ENCODE results near the gene BAHCC1. TPM values are rescaled to one million over a fixed set of nuclear protein-coding genes. Genes with fewer than 3 reads are reported as not detected.

BAHCC1 gene
- polyA plus RNA-seq, 3 donors: 5.6 to 14.4 (median 12.9) TPM

DNA sequence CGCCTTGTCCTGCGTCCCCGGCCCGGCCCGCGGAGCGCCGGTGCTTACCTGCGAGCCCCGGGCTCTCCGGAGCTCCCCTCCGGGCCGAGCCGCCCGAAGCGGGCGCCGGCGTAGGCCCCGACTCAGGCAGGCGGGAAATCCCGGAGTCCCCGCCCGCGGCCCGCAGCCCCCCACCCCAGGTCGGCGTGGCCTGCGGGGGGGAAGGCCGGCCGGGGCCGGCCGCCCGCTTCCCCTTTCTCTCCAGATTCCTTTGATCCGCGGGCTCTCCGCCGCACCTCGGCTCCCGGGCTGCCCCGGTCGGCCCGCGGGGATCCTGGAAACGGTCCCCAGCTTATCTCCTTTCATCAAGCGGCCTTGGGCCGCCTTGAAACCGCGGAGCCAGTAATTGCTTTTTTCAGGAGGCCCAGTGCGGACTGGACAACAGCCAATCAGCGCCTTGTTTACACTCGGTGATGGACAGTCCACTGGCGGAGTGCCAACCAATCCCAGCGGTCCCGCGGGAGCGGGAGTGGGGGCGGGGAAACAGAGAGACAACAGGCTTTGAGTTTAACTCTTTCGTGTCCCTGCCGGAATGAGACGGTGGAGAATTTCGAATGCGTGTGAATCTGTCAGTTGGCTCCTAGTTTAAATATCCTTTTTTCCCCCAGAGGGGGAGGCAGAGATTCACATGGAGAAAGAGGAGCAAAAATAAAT, 1.4 kb upstream of the BAHCC1 start:
- peak overlapping the region; percentile 69 for H3K27ac ChIP-seq (ENCODE audit: low read depth, low read length)
- 0% methylated on average over 40 to 63 of the region's 63 CpGs for WGBS, 3 donors

DNA sequence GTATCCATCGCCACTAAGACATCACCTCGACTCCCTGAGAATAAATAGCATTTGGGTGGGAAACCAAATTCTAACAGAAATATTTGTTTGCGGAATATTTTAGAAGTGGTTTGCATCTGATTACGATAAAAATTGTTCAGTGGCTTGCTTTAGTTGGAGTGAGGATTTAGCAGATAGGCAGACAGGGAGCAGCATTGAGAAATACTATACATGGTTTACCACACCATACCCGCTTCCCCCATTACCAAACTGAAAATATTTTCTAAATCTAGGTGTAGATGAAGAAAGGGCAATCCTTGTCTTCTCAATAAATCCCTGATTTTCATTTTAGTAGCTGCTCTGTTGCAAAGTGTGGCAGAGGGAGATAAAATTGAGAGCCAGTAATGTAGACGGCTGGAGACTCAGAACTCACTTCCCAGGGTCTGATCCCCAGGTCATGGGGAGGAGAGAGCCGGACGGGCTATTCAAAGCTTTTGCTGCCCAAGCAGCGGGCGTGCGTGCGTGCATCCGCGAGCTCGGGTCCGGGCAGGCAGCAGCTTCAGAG, 808 bp upstream of the BAHCC1 start:
- H3K27ac ChIP-seq (ENCODE audit: low read depth, low read length): no peak overlapping the region
- 4 to 9% (median 8%) methylated on average over 16 of the region's 16 CpGs for WGBS, 3 donors

DNA sequence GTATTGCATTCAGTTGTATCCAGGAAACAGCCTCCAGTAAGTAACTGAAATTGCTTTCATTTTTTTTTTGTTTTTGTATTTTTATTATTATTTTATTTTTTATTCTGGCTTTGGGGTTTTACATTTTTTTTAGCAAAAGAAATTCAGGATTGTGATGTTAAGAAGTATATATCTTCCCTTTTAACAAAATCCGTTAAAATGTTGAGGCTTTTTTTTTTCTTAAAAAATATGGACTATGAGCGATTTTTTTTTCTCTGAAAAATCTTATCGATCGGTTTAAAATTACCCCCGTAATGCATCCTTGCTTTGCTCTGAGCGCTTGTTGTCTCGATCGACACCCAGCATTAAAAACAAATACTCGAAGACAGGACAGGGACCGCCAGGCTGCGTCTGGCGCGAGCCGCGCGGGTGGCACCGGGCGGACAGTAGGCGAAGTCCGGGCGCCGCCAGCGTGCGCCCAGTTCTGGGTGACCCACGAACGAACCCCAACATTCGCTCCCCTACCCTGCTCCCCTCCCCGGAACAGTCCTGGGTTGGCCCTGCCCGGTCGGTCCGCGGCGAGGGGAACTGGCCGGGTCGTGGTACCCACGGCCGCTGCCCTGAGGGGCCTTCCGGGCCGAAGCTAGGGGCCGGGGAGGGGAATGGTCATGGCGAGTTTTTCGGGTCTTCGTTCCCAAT, 482 bp downstream of the BAHCC1 start:
- WGBS, 3 donors: 1% methylated on average over 40 to 43 of the region's 43 CpGs
- peak overlapping the region; percentile 43 for H3K27ac ChIP-seq (ENCODE audit: low read depth, low read length)

DNA sequence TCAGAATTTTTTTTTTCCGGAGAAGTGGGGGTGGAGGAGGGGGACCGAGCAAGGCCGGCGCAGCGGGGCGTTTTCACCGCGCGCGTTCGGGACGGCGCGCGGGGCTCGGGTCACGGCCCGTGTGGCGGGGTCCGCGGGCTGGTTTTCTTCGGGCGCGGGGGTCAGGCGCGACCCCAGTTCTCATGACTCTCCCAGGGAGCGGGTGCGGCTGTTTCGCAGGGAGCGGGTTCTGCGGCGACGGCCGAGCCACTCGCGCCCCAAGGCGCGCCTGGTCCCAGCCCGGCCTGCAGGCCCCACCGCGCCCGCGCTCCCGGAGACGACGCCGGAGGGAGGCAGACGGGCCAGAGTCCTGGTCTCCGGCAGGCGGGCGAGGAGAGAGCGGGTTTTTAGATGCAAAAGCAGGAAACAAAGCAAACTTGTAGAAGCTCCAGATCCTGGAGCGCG, 1.0 kb downstream of the BAHCC1 start:
- H3K27ac ChIP-seq (ENCODE audit: low read depth, low read length): peak overlapping the region; percentile 43
- 0 to 1% (median 1%) methylated on average over 28 to 54 of the region's 54 CpGs for WGBS, 3 donors

DNA sequence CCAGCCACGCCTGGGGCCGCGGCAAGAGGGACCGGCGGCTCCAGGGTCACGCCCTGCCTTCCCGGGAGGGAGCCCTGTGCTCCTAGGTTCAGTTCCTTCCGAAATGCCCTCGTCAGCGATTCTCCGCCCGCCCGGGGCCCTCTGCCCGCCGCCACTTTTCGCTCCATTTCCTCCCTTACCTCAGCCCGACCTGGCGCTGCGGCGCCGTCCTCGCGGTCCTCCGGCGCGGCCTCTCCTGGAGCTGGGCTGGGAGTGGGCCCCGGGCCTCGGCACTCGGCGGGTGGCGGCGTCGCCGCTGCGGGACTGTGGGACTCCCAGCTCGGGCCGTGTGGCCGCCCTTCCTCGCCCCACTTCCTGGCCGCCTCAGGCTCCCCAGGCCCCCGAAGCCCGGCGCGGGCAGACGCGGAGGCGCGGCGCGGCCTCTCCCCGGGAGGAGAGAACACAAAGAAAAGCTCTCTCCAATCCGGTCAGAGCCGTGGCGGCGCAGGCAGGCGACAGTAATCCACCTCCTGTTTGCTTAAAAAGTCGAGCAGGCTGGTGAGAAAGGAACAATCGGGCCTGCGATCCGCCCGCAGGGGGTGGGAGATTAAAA, 1.6 kb downstream of the BAHCC1 start:
- WGBS, 3 donors: 1% methylated on average over 55 to 61 of the region's 61 CpGs
- peak overlapping the region; percentile 51 for H3K27ac ChIP-seq (ENCODE audit: low read depth, low read length)

DNA sequence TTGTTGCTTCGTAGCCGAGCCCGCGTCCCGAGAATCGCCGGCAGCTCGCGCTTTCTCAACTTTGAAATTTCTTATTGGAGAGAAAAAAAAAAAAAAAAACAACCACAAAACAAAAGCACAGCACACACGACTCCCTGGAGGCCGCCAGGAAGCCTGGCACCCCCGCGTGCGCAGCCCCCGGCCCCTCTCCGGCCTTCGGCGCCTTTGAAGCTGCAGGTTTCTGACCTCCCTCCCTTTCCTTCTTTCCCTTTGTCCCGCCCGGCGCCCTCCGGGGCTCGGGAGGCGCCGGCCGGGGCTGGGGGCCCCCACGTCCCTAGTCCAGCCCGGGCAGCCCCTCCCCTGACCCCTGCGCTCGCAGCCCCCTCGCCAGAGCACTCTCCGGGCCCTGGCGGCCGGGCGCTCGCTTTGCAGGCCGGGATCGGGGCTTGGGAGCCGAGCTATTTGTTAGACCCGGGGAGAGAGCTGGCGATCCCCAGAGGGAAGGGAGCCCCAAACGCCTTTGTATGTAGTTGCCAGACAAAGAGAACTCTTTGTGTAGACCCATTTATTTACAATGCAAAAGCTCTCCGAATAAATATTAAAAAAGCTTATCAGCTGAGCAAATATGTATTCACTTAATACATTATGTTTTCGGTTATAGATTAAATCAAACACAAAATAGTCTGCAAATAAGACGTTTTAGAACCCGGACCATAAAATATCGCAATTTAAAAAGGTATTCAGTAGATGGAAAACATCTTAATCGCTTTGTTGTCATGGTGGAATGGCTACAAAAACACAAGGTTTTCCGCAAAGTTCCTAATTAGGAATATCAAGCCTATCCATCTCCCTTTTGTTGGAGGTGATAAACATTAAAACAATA, 2.3 kb downstream of the BAHCC1 start:
- 2 to 6% (median 5%) methylated on average over 46 to 49 of the region's 49 CpGs for WGBS, 3 donors
- peak overlapping the region; percentile 86 for H3K27ac ChIP-seq (ENCODE audit: low read depth, low read length)

DNA sequence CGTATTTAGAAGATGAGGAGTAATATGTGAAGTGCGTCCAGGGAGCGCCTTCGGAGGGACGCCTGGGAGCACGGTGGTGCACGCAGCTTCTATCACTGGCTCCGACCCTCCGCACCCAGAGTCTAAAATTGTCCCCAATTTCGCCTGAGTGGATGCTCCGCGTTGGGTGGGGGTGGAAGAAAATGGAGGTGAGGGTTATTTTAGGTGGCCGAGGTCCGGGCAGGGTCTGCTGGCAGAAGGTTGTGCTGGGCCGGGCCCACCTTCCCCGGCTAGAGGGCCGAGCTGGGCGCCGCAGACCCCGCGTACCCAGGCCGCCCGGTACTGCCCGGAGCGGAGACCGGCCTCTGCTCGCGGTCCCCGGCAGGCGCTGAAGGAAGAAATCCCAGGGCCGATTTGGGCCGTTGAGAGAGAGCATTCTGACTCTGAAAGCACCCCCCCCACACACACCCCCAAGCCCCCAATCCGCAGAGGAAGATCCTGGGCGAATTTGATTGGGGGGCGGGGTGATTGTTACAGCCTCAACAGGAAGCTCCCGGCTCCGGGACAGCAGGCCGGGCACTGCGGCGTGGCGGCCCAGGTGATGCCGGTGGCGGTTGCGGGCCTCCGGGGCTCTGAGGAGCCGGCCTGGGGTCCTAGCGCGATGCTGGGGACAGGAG, 3.0 kb downstream of the BAHCC1 start:
- 11 to 42% (median 23%) methylated on average over 40 to 48 of the region's 48 CpGs for WGBS, 3 donors
- H3K27ac ChIP-seq (ENCODE audit: low read depth, low read length): no peak overlapping the region

DNA sequence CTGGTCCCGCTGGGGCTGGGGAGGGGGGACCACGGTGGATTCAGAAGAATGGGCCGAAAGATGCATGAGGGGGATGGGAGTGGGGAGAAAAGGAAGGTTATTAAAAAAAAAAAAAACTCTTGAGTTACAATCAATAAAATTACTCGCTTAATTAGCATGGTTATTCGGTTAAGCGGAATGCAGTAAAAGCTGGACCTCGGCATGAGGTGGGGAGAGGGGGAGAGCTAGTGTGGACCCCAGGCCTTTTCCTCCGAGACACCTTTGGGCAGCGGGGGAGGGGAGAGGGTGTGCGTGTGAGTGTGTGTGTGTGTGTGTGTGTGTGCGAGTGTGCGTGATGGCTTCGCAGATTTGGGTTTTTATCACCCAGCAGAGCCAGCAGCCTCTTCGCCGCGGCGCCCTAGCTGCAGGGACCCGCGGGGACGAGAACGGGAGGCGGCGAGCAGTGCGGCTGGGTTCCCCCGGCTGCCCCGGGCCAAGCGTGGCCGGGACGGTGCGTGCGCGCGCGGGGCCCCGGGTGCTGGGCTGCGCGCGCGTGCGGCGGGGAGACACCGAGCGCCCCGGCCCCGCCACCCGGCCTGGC, 3.7 kb downstream of the BAHCC1 start:
- no peak overlapping the region for H3K27ac ChIP-seq (ENCODE audit: low read depth, low read length)
- WGBS, 3 donors: 2 to 8% (median 4%) methylated on average over 15 to 45 of the region's 46 CpGs

DNA sequence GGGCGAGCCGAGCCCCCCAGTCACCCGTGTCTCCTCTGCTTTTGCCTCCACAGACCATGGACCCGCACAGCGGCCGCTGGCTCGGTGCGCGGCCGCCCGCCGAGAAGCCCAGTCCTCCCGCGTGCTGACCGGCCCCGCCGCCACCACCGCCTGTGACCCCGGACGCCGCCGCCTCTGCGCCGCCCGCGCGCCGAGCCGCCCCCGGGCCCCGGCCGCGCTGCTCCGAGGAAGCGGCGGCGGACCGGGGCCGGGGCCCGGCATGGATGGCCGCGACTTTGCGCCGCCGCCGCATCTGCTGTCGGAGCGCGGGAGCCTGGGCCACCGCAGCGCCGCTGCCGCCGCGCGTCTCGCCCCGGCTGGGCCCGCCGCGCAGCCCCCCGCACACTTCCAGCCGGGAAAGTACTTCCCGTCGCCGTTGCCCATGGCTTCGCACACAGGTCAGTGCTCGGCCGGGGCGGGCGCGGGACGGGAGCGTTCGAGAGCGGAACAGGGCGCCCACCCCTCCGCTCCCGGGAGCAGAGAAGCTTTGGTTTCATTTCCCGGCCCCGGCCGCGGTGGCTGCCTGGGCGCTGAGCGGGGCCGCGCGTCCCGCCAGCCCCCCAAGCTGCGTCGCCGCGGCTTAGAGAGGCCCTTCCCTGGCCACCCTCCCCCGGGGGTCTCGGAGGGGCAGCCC, 4.4 kb downstream of the BAHCC1 start:
- WGBS, 3 donors: 0 to 1% (median 0%) methylated on average over 58 to 95 of the region's 95 CpGs

DNA sequence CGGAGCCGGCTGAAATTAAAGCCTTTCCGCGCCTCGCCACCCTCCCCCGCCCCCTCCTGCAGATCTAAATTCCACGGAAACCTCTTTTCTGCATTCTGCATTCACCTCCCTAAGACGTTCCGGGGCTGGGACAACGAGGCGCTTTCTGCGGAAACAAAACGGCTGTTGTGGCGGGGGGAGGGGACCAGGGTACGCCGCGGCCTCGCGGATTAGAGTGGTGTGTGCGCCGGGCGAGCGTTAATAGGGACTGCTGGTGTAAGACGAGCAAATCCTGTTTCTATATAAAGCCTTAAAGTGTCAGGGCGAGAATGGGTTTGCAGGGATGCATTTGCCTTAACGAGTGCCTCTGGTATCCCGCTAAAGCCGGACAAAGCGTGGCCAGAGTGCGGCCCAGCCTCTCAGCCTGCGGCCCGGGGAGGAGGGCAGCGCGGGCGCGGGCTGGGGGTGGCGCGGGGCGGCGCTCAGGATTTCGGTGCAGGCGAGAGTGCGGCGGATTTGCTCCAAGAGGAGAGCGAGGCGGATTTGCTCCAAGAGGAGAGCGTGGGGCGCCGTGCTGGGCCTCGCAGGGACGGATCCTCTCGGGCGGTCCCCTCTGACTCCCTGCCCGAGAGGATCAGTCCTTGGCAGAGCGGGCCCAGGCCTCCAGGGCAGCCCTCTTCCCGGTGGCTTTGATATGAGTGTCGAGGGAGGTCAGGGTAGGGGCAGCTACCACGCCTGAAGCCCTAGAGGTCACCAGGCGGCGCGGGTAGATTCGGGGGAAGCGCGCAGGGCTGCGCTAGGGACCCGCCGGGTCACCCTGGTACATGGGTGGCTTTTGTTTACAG, 5.1 kb downstream of the BAHCC1 start:
- 8 to 36% (median 16%) methylated on average over 67 of the region's 67 CpGs for WGBS, 3 donors

More for the DNA sequence above, 4.4 kb downstream of the BAHCC1 start:
- peak overlapping the region; percentile 69 for H3K27ac ChIP-seq (ENCODE audit: low read depth, low read length)

DNA sequence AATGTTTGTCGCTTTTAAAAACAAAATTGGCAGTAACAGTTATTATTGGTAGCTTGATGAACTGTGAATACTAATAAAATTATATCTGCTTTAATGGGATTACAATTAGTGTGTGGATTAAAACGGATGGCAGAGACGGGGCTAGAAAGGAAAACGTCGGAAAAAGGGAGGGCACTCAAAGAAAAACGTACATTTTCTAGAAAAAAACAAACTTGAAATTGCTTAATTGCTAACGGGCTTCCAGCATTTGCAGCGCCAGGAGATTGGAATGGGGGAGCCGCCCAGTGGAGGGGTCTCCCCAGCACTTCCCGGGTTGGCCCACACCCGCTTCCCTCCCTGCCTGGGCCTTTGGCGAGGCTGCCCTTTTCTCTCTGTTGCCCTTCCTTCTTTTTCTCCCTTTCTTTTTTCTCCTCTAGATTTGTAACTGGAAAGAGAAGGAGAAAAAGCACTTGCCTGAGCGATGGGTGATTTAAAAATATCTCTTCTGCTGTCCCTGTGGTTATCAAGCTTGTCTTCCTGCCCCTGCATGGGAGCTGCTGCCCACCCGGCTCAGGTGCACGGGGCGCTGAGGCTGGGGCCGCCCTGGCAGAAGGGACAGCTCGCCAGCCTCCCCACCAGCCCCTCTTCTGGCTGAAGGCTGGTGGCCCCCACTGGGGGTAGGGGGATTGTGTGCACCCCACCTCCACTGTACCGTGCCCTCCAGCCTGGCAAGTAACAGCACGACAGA, 5.9 kb downstream of the BAHCC1 start:
- WGBS, 3 donors: 30 to 76% (median 31%) methylated on average over 20 of the region's 20 CpGs
- no peak overlapping the region for H3K27ac ChIP-seq (ENCODE audit: low read depth, low read length)

More for the DNA sequence above, 5.1 kb downstream of the BAHCC1 start:
- H3K27ac ChIP-seq (ENCODE audit: low read depth, low read length): peak overlapping the region; percentile 69

DNA sequence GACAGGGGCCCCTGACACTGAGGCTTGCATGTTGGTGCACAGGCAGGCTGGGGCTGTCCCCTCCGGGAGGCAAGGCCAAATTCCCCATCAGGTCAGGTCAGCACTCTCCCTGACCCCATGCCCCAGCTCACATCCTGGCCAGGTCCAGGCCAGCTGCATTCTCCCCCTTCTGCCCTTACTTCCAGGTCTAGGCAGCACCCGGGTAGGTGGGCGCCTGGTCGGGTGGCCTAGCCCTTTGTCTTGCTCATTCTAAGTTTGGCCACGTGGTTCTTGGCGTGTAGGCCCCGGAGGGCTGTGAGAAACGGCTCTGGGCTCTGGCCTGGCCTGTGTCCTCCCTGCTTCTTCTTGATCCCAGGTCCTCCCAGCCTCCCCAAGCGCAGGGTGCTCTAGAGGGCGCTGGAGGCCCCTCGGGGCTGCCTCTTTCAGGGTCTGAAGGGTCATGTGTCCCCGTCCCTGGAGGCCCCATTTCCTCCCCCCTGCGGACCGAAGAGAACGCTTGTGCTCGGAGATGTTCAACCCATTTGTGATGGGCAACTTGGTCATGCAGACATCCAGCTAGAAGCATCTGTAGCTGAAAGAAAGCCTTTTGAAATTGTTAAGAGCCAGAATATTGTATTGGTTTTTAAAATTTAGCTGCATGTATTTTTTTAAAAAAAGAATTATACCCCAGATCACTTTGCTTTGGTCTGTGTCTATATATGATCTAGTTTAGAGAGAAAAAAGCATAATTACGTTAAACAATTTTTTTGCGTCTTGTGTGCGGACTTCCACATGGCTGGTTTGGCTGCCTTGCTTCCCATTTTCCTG, 6.7 kb downstream of the BAHCC1 start:
- H3K27ac ChIP-seq (ENCODE audit: low read depth, low read length): no peak overlapping the region
- WGBS, 3 donors: 31 to 68% (median 32%) methylated on average over 19 of the region's 19 CpGs

DNA sequence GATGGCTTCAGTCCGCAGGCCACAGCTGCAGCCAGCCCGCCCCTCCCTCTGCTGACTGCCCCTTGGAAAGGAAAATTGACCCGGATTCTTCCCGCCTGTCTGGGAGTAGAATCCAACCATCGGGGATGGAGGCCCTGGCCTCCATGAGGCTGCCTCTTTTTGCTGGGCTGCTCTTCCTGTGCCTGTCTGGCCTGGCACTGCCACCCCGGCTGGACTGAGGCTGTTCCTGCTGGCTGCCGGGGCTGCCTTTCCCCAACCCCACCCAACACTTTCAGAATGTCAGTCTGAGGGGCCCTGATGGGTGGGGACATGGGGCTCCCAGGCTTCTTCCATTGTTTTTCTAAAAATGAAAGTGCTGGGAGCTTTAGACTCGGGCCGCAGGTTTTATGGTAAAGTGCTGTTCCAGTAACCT, 7.3 kb downstream of the BAHCC1 start:
- H3K27ac ChIP-seq (ENCODE audit: low read depth, low read length): no peak overlapping the region
- 37 to 82% (median 59%) methylated on average over 9 of the region's 9 CpGs for WGBS, 3 donors

DNA sequence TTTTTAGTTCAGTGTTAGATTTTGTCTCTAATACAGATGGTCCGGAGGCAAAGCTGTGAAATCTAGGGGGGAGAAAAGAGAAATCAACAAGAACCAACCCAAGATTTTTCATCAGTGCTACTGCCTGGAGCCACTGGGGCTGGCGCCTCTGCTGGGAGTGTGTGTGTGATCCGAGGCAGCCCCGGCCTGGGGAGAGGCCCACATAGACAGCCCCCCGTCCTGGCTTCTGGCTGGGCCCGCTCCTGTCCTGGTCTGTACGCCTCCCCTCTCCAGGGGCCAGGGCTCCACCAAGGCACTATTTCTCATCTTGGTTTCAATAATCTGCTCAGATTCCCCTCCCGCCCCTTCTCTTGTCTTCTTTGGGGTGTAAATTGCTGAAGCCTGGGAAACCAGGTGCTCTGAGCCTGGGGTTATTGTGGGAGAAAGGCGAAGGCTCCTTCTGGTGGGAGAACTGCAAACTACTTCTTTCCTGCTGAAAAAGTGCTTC, 7.8 kb downstream of the BAHCC1 start:
- WGBS, 3 donors: 67 to 88% (median 70%) methylated on average over 9 of the region's 9 CpGs
- no peak overlapping the region for H3K27ac ChIP-seq (ENCODE audit: low read depth, low read length)
